Astrocyte (in vitro differentiated cells and primary cell): ENCODE measurements around the gene RAET1L.

Source experiments
- EZH2 ChIP-seq: IDR thresholded peaks from 2 replicates; pipeline ENCODE4 v1.6.1; 2012; ENCODE audit warnings: mild to moderate bottlenecking, low read length, inconsistent platforms; ENCODE audit not compliant: insufficient read depth
- TF ChIP-seq, protein P1 (sequence below): IDR thresholded peaks from 2 replicates; pipeline ENCODE4 v1.5.1; 2011; ENCODE audit warnings: low read depth, mild to moderate bottlenecking, inconsistent platforms, low read length, moderate library complexity; ENCODE audit not compliant: insufficient read depth

DNA sequence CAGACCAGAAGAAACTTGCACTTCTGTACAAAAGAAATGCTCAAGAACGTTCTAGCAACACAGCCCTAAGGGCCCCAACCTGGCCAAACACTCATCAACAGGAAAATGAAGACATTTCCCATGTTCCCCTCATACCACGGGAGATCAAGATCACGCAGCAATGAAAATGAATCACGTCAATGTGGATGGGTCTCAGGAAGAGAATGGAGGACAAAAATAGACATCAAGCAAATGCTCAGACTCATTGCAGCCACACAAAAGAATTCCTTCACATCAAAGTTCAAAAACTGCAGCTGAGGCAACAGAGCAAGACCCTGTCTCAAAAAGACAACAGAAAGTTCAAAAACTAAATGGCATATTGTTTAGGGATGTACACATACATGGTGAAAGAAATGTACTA is 25.5 kb upstream of the RAET1L start:
- TF ChIP-seq, protein P1, sequence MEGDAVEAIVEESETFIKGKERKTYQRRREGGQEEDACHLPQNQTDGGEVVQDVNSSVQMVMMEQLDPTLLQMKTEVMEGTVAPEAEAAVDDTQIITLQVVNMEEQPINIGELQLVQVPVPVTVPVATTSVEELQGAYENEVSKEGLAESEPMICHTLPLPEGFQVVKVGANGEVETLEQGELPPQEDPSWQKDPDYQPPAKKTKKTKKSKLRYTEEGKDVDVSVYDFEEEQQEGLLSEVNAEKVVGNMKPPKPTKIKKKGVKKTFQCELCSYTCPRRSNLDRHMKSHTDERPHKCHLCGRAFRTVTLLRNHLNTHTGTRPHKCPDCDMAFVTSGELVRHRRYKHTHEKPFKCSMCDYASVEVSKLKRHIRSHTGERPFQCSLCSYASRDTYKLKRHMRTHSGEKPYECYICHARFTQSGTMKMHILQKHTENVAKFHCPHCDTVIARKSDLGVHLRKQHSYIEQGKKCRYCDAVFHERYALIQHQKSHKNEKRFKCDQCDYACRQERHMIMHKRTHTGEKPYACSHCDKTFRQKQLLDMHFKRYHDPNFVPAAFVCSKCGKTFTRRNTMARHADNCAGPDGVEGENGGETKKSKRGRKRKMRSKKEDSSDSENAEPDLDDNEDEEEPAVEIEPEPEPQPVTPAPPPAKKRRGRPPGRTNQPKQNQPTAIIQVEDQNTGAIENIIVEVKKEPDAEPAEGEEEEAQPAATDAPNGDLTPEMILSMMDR: no peak
- no peak for TF ChIP-seq EZH2
